ENCODE results near the gene C9orf153. TPM values are rescaled to one million over a fixed set of nuclear protein-coding genes. Genes with fewer than 3 reads are reported as not detected.

C9orf153 gene
- polyA plus RNA-seq, 1 donor from 2014 or later, result not detected

- Histone ChIP-seq H3K4me3 (ENCODE audit: low read length) (no peak overlapping the region), H3K9me3 (ENCODE audit: low read length) (no peaks in the 10 kb centered on the region), H3K27me3 (ENCODE audit: insufficient read depth, low read depth, low read length) (no peaks in the 10 kb centered on the region), H3F3A (ENCODE audit: insufficient read depth, low read length, poor library complexity, severe bottlenecking) (no peaks in the 10 kb centered on the region), H3K9ac (ENCODE audit: low read length) (no peak overlapping the region), H2AFZ (ENCODE audit: low read depth, low read length) (no peak overlapping the region), H3K4me2 (ENCODE audit: low read length) (no peak overlapping the region), H3K36me3 (ENCODE audit: insufficient read depth, low read length) (no peaks in the 10 kb centered on the region), H4K20me1 (ENCODE audit: insufficient read depth) (no peaks in the 10 kb centered on the region), H3K9me2 (ENCODE audit: insufficient read depth, low read length) (no peaks in the 10 kb centered on the region), H3K79me2 (replicated peaks; ENCODE audit: insufficient read depth, low read length) (peaks cover 4% of the 10 kb centered on the region), H3K27ac (ENCODE audit: low read length) (no peak overlapping the region)
- no peak for TF ChIP-seq REST (IDR thresholded peaks at IDR 0.05; ENCODE audit: borderline replicate concordance)
- TF ChIP-seq POLR2AphosphoS5 (IDR thresholded peaks at IDR 0.05), result no peak
- TF ChIP-seq MXI1 (conservative IDR thresholded peaks at IDR 0.05; ENCODE audit: poor library complexity, severe bottlenecking), result no peak
- TF ChIP-seq EZH2 (IDR thresholded peaks at IDR 0.05; ENCODE audit: borderline replicate concordance, insufficient read depth, low read length, poor library complexity, severe bottlenecking), result no peak
- TF ChIP-seq SMC3 (conservative IDR thresholded peaks at IDR 0.05; ENCODE audit: poor library complexity), result no peak
- no peak for TF ChIP-seq EP300 (conservative IDR thresholded peaks at IDR 0.05; ENCODE audit: poor library complexity, severe bottlenecking)
Observed at GRCh38 chr9:86286278-86286677, 26.8 kb upstream of the C9orf153 start.

- Histone ChIP-seq H3K27ac (ENCODE audit: low read length) (no peak overlapping the region), H3K9me2 (ENCODE audit: insufficient read depth, low read length) (no peaks in the 10 kb centered on the region), H4K20me1 (ENCODE audit: insufficient read depth) (no peaks in the 10 kb centered on the region), H2AFZ (ENCODE audit: low read depth, low read length) (no peak overlapping the region), H3K36me3 (ENCODE audit: insufficient read depth, low read length) (no peaks in the 10 kb centered on the region), H3K4me2 (ENCODE audit: low read length) (no peak overlapping the region), H3K4me3 (ENCODE audit: low read length) (no peak overlapping the region), H3K9me3 (ENCODE audit: low read length) (no peaks in the 10 kb centered on the region), H3F3A (ENCODE audit: insufficient read depth, low read length, poor library complexity, severe bottlenecking) (no peaks in the 10 kb centered on the region), H3K27me3 (ENCODE audit: insufficient read depth, low read depth, low read length) (no peaks in the 10 kb centered on the region), H3K79me2 (replicated peaks; ENCODE audit: insufficient read depth, low read length) (peaks cover 14% of the 10 kb centered on the region), H3K9ac (ENCODE audit: low read length) (no peak overlapping the region)
- TF ChIP-seq CTCF (IDR thresholded peaks at IDR 0.05; ENCODE audit: poor library complexity, severe bottlenecking) (no peak), SMC3 (conservative IDR thresholded peaks at IDR 0.05; ENCODE audit: poor library complexity) (no peak), EP300 (conservative IDR thresholded peaks at IDR 0.05; ENCODE audit: poor library complexity, severe bottlenecking) (no peak), MXI1 (conservative IDR thresholded peaks at IDR 0.05; ENCODE audit: poor library complexity, severe bottlenecking) (no peak), POLR2AphosphoS5 (IDR thresholded peaks at IDR 0.05) (no peak), REST (IDR thresholded peaks at IDR 0.05; ENCODE audit: borderline replicate concordance) (no peak), EZH2 (IDR thresholded peaks at IDR 0.05; ENCODE audit: borderline replicate concordance, insufficient read depth, low read length, poor library complexity, severe bottlenecking) (no peak), TAF1 (IDR thresholded peaks at IDR 0.05; ENCODE audit: low read depth) (no peak), RAD21 (conservative IDR thresholded peaks at IDR 0.05) (no peak)
Observed at GRCh38 chr9:86285261-86285660, 25.8 kb upstream of the C9orf153 start.
